HG03135 (cell line): ENCODE measurements around the gene FBXL3.

Experiments used
- ATAC-seq: cut with Tn5 transposase; IDR thresholded peaks from one replicate; pipeline ENCODE4 v1.9.1; 2021; ENCODE audit warnings: mild to moderate bottlenecking, moderate library complexity; ENCODE audit not compliant: unreplicated experiment

Gene FBXL3, protein sequence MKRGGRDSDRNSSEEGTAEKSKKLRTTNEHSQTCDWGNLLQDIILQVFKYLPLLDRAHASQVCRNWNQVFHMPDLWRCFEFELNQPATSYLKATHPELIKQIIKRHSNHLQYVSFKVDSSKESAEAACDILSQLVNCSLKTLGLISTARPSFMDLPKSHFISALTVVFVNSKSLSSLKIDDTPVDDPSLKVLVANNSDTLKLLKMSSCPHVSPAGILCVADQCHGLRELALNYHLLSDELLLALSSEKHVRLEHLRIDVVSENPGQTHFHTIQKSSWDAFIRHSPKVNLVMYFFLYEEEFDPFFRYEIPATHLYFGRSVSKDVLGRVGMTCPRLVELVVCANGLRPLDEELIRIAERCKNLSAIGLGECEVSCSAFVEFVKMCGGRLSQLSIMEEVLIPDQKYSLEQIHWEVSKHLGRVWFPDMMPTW

GRCh38 chr13:77026861-77027621 lies at the start of gene FBXL3:
TSS of gene FBXL3 (minus strand) at chr13:77027159. CDS start at chr13:77021860, 5,299 bp downstream.
- peak; percentile 62 for ATAC-seq

DNA sequence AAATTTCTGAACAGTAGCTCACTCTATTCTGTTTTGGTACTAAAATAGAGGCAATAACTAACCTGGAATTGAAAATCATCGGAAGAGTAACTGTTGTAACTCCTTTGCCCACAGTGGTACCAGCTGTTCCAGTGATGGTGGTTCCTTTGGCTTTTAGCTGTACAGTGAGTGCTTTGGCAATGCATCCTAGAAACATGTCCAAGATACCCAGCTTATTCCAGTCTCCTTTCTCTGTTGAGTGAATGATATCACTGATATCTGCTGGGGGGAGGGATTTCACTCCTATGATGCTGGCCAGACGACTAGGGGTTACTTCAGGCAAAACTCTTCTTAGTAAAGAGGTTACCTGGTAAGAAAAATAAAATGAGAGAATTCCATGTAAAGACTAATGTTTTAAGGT lies 40.6 kb upstream of the FBXL3 start:
- ATAC-seq = no peak

GRCh38 chr13:77065461-77066147 lies 38.6 kb upstream of the FBXL3 start:
- no peak for ATAC-seq

GRCh38 chr13:77062097-77062496 lies 35.1 kb upstream of the FBXL3 start:
- ATAC-seq = no peak

DNA sequence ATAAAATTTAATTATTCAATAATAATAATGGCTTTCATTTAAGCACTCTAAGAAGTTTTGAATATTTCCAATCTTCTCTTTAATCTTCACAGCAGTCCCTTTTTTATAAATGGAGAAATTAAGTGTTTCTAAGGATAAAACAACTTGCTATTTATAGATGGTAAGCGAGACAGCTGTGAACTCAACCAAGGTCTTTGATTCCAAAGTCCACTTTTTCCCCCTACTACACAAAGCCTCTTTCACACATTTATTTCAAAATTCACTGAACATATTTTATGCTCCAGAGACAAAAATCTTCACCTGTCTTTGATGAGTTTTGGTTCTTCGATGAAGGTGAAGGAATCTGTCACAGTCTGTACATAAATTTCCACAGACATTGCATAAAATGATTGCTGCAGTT lies 34.4 kb upstream of the FBXL3 start:
- ATAC-seq = no peak

DNA sequence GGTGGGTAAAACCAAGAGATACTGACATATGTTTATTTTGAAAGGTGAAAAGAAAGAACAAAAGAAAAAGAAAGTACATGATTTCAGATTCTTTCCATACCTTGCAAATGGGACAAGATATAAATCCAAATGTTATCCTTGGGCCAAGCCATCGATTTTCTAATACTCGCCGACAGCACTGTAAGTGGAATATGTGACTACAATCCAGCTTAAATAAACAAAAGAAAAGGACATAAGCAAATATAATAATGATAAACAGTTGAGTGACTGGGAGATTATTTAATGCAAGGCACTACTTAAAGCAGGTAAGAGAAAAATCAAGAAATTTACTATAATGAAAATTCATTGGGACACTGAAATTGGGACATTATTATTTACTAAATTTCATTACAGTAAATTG lies 29.9 kb upstream of the FBXL3 start:
- ATAC-seq = no peak

DNA sequence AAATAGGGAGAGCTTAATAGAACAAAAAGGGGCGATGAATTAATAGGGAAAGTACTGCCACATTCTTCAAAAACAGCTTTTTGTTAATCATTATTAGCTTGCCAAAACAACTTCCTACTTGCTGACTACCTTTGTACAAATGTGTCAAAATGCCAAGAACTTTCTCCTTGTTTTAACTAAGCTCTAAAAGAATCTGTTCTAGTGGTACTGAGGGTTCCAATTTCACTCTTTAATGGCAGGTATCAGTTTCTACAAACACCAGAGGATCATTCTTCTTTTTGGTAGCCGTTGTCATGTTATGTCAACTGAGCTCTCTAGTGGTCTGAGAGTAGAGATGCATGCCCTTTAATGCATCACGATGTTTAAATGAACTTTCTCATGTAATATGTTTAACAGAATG lies 29.4 kb upstream of the FBXL3 start:
- no peak for ATAC-seq

GRCh38 chr13:77055158-77055557 lies 28.2 kb upstream of the FBXL3 start:
- no peak for ATAC-seq

DNA sequence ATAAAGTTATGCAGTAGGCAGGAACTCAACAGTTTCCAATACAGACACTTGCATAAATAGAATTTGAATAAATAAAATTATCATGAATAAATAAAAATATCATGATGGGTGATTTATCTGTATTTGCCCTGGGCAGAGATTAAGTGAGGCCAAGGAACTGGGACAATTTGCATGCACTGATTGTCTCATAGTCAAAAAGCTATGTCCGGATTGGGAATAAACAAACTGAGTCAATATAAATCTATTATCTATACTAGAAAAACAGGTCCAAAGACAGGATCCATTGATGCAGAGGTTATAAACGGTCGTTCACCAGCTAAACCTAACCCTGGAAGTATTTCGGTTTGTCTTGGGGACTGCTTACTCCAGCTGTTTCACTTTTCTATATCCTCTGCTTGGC lies 26.2 kb upstream of the FBXL3 start:
- no peak for ATAC-seq

DNA sequence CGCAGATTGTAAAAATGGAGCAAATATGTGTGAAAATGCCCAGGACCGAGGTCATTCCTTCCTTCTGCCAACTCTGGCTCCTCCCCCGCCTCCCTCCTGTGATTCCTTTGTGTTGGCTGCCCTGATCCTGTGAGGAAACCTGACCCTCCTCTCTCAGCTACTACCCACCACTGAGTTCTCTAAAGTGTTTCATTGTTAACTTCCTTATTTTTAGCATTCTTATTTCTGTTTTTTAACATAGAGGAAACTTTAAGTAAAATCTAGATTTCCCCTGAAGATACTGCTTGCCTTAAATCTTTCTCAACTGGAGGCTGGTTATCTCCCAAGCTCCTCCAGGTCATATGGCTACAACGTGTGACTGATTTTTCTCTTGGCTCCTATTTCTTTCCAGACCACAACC lies 21.7 kb upstream of the FBXL3 start:
- no peak for ATAC-seq

DNA sequence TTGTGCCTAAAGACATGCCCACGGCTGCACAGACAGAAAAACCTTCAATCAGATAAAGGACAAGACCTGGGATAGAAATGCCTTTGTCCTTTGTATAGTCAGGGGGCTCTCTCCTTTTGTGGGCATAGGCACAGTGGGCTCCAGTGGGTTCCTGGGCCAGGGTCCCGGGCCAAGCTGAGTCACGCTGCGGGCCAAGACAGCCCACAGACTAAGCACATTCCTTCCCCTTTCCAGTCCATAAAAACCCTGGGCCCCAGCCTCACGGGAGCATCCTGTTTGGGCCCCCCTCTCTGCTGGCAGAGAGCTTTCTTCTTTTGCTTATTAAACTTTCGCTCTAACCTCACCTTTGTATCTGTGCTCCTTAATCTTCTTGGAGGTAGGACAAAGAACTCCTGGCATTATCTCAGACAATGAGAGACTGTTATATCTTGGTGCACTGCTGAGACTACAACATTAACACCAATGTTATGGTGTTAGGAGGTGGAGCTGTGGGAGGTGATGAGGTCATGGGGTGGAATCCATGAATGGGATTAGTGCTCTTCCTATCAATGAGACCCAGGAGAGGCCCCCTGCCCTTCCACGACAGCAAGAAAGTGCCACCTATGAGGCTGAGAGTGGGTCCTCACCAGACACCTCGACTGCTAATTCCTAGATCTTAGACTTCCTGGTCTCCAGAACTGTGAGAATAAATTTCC lies 20.8 kb upstream of the FBXL3 start:
- no peak for ATAC-seq

GRCh38 chr13:77042566-77043177 lies 15.7 kb upstream of the FBXL3 start:
- ATAC-seq = no peak

GRCh38 chr13:77040835-77041234 lies 13.9 kb upstream of the FBXL3 start:
- no peak for ATAC-seq

DNA sequence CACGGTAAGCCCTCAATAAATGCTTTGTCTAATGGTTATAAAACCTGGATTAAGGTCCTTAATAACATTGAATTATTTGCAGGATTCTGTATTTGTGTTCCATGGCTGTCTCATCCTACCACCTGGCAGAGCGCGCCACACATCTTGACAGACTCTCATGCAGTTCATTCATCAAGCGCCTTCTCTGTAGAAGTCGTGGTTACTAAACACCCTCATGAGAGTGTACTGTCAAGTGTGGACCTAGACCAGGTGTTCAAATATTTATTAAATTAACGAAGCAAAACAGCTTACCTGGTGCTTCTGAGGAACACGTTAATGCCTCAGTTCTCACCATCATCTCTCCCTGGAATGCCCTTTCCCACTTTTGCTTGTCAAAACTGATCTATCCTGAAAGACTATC lies 13.1 kb upstream of the FBXL3 start:
- no peak for ATAC-seq

GRCh38 chr13:77038907-77039480 lies 12.0 kb upstream of the FBXL3 start:
- no peak for ATAC-seq

DNA sequence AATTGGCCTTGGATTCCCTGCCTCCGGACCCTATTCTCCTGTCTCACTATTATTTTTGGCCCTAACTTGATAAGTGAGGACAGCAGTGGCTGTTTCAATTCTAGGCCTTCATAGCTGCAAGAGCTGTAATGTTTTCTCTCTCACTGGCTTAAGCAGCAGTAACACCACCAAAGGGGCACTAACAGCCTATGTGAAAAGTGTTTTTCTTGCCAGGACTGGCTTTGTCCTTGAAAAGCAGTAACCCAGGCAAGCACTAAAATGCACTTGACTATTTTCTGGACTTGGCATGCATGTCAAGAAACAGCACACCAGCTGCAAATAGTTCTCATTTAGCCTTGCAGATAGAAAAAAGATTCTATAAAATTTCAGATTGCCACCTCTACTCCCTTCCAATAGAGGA lies 9.3 kb upstream of the FBXL3 start:
- no peak for ATAC-seq

DNA sequence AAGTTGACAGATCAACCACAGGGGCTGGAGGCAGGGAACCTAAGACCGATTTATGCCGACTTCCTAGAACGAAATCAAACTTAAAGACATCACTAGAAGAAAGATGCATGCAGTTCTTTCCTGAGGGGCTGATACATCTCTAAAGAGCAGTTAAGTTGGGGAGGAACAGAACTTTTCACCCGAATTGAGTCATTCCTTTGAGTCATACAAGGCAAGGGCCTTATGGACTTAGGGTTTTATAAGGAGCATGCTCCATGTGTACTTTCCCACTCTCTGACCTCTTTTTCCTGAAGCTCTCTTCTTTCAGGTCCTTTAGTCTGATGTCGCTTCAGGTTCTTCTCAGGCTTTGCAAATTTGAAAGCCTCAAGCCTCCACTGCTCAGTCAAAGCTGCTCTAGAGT lies 7.9 kb upstream of the FBXL3 start:
- ATAC-seq = no peak

GRCh38 chr13:77033717-77034302 lies 6.9 kb upstream of the FBXL3 start:
- no peak for ATAC-seq

- ATAC-seq = no peak
These were observed 4.8 kb upstream of the FBXL3 start for GRCh38 chr13:77031656-77032243.

DNA sequence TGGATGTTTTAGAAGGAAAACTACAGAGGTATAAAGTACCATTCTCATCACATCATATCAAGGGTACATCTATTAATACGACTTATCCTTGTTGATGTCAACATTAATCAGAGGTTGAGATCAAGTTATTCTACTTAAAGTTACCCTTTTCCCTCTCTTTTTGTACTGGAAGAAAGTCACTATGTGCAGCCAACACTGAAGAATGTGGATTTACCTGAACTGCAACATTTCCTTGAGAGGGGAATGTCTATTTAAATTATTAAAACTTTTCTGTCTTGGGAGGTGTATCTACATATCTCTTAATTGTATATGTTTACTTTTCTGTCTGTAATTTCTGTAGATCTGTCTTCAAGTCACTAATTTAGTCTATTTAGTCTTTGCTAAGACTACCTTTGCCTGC lies 2.5 kb upstream of the FBXL3 start:
- ATAC-seq = no peak
